ENCODE results near the gene MLLT10.

Gene MLLT10

GRCh38 chr10:21517134-21518031, 16.6 kb upstream of the MLLT10 start:
- no peak for DNase-seq

- DNase-seq = no peak
Observed at GRCh38 chr10:21518149-21518640, 15.8 kb upstream of the MLLT10 start.

- DNase-seq = no peak
Observed at GRCh38 chr10:21518641-21519396, 15.2 kb upstream of the MLLT10 start.

- no peak for DNase-seq
Observed at GRCh38 chr10:21519397-21519933, 14.6 kb upstream of the MLLT10 start.

- DNase-seq = no peak
Observed at GRCh38 chr10:21519941-21520436, 14.0 kb upstream of the MLLT10 start.

GRCh38 chr10:21520509-21520908, 13.5 kb upstream of the MLLT10 start:
- DNase-seq = no peak

GRCh38 chr10:21520949-21521348, 13.1 kb upstream of the MLLT10 start:
- DNase-seq = no peak

- DNase-seq = no peak
Observed at GRCh38 chr10:21521751-21522533, 12.1 kb upstream of the MLLT10 start.

- no peak for DNase-seq
Observed at GRCh38 chr10:21522631-21523406, 11.2 kb upstream of the MLLT10 start.

- no peak for DNase-seq
Observed at GRCh38 chr10:21523557-21524008, 10.4 kb upstream of the MLLT10 start.

- no peak for DNase-seq
Observed at GRCh38 chr10:21524131-21524525, 9.9 kb upstream of the MLLT10 start.

GRCh38 chr10:21524526-21525366, 9.3 kb upstream of the MLLT10 start:
- no peak for DNase-seq

GRCh38 chr10:21525367-21526187, 8.5 kb upstream of the MLLT10 start, which contains the start of gene SKIDA1:
TSS of gene SKIDA1 (minus strand) at chr10:21525682. CDS start at chr10:21517822, 7,860 bp downstream.
- DNase-seq = peak; percentile 70

GRCh38 chr10:21526188-21526859, 7.7 kb upstream of the MLLT10 start:
- peak; percentile 48 for DNase-seq

GRCh38 chr10:21526860-21527597, 7.0 kb upstream of the MLLT10 start:
- peak; percentile 20 for DNase-seq

- no peak for DNase-seq
Observed at GRCh38 chr10:21527598-21528235, 6.3 kb upstream of the MLLT10 start.

- DNase-seq = no peak
Observed at GRCh38 chr10:21528236-21529031, 5.6 kb upstream of the MLLT10 start.

All from NCI-H226 (cell line).